ENCODE results near the gene TBKBP1.
"Not testable (repeated sequence)": the region's sequence is repeated elsewhere in the genome, so short reads cannot be mapped to it uniquely, and the experiment has no call there.

The TBKBP1 gene

DNA sequence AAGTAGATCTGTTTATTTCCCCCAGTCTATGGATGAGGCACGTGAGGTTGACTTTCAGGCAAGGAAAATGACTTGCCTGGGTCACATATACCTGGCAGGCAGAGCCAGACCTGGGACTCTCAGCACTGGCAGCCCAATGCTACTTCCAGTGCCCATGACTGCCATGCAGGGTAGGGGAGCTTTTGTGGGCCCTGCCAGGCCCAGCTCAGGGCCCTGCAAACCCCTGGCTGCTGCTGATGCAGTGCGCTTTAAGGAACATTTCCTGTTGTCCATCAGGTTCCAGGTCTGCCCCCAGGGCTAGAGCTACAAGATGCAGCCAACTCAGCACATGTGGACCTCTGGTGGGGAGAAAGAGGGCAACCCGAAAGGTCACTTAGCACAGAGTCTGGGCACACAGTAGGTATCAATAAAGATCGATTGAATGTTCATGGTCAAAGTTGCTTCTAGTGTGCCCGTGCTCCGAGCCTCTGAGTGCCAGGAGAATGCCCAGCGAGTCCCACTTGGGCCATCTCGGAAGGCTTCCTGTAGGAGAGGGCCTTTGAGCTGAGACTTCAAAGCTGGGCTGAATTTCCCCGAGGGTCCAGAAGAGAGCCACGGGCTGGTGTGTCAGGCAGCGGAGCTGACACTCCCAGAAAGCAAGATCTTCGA is 38.6 kb downstream of the TBKBP1 start:
- DNase-seq (ENCODE audit: low read depth): no peak

- DNase-seq (ENCODE audit: low read depth): no peak
Observed at GRCh38 chr17:47733047-47733673, 39.2 kb downstream of the TBKBP1 start, which contains the start of gene TBX21. TBX21 (plus strand) TSS chr17:47733236; CDS start chr17:47733455, 219 bp downstream.

DNA sequence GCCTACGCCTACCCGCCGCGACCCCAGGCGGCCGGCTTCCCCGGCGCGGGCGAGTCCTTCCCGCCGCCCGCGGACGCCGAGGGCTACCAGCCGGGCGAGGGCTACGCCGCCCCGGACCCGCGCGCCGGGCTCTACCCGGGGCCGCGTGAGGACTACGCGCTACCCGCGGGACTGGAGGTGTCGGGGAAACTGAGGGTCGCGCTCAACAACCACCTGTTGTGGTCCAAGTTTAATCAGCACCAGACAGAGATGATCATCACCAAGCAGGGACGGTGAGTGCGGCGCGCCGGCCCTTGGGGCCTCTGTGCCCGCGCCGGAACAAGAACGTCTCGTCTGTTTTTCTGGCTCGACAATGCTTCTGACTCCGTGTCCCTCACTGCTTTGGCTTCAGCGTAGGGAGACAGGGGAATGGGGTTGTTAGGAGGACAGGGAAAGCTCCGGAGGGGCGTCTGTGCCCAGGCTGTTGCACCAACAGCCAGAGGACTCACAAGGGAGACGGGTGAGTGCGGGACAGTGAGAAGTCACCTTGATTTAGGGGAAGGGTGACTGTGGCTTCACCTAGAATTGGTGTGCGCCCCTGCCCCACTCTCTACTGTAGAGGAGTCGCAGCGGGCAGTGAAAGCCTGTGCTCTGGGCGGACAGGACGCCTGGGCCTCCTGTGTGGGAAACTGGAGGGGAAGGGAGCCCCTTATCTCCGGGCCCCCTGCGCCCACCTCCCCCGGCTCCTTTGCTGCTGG is 39.9 kb downstream of the TBKBP1 start:
- no peak for DNase-seq (ENCODE audit: low read depth)

GRCh38 chr17:47735139-47735464 is 41.1 kb downstream of the TBKBP1 start:
- no peak for DNase-seq (ENCODE audit: low read depth)

- no peak for DNase-seq (ENCODE audit: low read depth)
Observed at GRCh38 chr17:47735536-47736011, 41.6 kb downstream of the TBKBP1 start.

DNA sequence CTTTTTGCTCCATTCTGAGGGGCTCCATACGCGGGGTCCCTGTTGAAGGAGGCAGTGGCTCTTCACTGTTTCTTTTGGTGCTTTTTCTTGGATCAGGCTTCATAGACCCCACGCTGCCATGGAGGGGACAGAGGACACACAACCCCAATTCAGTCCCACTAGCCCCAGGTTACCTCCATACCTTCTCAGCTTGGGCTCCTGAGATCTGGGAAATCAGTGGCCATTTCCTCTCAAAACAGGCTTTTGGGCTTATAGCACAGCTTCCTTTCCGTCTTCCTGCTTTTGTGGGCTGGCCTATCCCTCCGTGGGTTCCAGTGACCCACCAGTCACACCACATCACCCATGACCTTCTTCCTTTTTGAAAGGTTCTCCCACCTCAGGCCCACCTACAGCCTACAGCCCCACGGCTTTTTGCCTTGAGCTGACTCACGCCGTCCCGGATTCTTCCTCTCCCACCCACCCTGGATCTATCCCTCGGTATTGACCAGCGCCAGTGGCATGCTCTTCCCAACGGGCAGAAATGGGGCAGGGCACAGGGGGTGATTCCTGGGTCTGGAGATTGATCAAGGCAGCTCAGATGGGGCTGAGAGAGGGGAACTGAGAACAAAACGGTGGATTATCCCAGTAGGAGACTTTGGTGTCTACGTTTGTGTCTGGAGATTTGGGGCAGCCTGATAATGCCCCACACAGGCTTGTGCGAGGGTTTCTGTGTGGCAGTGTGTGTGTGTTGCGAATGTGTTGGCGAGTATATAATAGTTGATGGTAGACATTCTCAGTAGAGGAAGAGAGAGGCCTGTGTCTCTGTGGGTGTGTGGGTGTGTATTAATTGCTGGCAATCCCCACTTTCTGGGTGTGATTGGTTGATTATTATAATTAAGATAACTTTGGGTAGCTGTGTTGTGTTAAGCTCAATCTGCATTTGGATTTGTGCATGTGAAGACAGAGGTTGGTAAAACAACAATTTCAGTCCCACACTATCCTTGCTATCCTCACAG is 42.8 kb downstream of the TBKBP1 start:
- no peak for DNase-seq (ENCODE audit: low read depth)

DNA sequence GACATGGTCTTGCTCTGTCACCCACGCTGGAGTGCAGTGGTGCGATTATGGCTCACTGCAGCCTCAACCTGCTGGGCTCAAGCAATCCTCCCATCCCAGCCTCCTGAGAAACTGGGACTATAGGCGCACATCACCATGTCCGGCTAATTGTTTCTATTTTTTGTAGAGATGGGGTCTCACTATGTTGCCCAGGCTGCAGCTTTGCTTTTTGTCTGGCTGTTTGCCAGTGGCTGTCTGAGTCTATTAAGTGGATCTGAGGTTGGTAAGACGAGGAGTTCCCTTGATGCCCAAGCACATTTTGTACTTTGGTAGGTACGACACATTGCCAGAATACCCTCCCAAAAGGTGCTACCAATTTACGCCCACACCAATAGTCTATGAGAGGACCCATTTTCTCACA is 44.2 kb downstream of the TBKBP1 start:
- no peak for DNase-seq (ENCODE audit: low read depth)

GRCh38 chr17:47739150-47739549 is 45.2 kb downstream of the TBKBP1 start:
- DNase-seq (ENCODE audit: low read depth): no peak

DNA sequence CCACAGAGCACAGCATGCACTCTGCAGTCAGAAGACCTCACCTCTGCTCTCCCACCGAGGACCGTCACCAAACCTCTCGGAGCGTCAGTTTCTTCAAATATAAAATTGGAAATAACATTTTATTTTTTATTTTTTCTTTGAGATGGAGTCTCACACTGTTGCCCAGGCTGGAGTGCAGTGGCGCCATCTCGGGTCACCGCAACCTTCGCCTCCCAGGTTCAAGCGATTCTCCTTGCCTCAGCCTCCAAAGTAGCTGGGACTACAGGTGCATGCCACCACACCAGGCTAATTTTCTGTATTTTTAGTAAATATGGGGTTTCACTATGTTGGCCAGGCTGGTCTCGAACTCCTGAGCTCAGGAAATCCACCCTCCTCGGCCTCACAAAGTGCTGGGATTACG is 46.0 kb downstream of the TBKBP1 start:
- DNase-seq (ENCODE audit: low read depth): not testable (repeated sequence)

DNA sequence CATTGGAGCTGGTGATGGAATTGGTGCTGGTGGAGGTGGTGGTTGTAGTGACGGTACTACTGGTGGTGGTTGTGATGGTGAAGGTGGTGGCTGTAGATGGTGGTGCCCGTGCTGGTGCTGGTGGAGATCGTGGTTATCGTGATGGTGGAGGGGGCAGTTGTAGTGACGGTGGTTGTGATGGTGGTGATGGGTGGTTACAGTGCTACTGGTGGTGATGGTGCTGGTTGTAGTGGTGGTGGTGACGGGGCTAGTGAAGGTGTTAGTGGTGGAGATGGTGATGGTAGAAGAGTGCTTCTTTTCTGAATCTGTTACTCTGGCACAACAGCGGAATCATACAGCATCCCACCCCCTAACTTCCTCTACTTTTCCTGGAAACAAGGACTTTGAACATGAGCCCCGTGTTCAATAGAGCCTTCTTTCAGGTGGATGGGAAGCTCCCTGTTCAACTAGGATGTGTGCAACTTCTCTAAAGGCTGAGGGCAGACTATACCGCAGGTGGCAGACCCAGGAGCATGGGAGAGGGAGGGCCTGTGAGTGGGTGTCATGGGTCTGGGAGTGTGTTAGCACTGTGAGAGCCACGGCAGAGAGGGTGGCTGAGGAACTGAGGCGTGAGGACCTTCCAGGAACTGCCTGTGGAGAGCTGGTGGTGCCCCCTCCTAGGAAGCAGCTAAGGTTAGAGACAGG is 47.3 kb downstream of the TBKBP1 start:
- no peak for DNase-seq (ENCODE audit: low read depth)

DNA sequence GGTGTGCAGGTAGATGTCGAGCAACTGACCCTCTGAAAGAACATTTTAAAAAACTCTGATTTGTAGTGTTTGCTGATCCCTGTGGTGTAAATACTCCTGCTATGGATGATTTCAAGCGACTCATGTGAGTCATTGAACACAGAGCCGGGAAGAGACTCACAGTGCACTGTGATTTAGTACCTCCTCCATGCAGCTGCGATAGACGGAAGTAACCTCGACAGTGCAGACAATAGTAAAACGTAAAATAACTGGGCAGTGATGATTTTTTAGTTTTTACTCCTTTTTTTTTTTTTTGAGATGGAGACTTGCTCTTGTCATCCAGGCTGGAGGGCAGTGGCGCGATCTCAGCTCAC is 47.8 kb downstream of the TBKBP1 start:
- peak; percentile 33 for DNase-seq (ENCODE audit: low read depth)

- no peak for DNase-seq (ENCODE audit: low read depth)
Observed at GRCh38 chr17:47742319-47743181, 48.6 kb downstream of the TBKBP1 start.

GRCh38 chr17:47744168-47745036 is 50.4 kb downstream of the TBKBP1 start:
- DNase-seq (ENCODE audit: low read depth): no peak

DNA sequence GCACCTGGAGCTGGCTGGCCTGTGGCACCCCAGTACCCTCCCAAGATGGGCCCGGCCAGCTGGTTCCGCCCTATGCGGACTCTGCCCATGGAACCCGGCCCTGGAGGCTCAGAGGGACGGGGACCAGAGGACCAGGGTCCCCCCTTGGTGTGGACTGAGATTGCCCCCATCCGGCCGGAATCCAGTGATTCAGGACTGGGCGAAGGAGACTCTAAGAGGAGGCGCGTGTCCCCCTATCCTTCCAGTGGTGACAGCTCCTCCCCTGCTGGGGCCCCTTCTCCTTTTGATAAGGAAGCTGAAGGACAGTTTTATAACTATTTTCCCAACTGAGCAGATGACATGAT is 51.0 kb downstream of the TBKBP1 start:
- no peak for DNase-seq (ENCODE audit: low read depth)

DNA sequence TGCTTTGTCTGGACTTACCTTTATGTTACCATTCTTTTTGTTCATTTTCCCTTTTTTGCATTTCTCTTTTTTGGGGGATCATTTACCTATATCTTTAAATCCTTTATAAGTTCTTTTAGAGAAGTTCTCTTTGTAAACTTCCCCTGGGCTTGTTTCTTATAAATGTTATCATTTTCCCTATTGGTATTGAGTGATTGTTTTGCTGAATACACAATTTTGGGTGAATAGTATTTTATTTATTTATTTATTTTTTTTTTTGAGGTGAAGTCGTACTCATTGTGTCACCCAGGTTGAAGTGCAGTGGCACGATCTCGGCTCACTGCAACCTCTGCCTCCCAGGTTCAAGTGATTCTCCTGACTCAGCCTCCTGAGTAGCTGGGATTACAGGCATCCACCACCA is 57.5 kb downstream of the TBKBP1 start:
- no peak for DNase-seq (ENCODE audit: low read depth)

- no peak for DNase-seq (ENCODE audit: low read depth)
Observed at GRCh38 chr17:47757386-47757785, 63.4 kb downstream of the TBKBP1 start.

GRCh38 chr17:47760409-47761140 is 66.6 kb downstream of the TBKBP1 start:
- DNase-seq (ENCODE audit: low read depth): no peak

All from amniotic epithelial cell (primary cell).